HEK293T (cell line): ENCODE data around the gene STK33.

Experiments used
- ZNF384 ChIP-seq: fragments of 450-650 bp; IDR thresholded peaks from 2 replicates; pipeline ENCODE4 v1.6.1; 2016
- TF ChIP-seq, protein P1 (sequence below): fragments of 450-650 bp; IDR thresholded peaks from 2 replicates; pipeline ENCODE4 v1.6.1; 2016

DNA sequence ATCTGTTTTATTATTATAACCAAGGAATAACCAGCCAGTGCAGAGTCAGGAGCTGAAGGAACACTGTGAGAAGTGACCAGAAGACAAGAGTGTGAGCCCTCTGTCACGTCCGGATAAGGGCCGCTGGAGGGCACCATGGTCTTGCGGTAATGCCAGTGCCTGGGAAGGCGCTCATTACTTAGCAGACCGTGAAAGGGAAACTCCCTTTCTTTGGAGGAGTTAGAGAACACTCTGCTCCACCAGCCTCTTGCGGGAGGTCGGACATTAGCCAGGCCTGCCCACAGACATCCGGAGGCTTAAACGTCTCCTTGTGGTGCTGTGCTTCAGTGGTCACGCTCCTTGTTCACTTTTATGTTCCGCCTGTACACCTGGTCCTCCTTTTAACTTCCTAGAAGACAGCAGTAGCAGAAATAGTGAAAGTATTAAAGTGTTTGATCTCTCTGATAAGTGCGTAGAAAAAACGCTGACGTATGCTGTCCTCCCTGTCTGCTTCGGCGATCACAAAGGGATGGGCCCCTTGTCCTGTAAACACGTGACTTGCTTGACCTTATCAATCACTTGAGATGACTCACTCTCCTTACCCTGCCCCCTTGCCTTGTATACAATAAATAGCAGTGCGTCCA lies 209.7 kb downstream of the STK33 start:
- TF ChIP-seq, protein P1, sequence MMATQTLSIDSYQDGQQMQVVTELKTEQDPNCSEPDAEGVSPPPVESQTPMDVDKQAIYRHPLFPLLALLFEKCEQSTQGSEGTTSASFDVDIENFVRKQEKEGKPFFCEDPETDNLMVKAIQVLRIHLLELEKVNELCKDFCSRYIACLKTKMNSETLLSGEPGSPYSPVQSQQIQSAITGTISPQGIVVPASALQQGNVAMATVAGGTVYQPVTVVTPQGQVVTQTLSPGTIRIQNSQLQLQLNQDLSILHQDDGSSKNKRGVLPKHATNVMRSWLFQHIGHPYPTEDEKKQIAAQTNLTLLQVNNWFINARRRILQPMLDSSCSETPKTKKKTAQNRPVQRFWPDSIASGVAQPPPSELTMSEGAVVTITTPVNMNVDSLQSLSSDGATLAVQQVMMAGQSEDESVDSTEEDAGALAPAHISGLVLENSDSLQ = no peak
- TF ChIP-seq ZNF384 = no peak
